Endometrial microvascular endothelial cells (primary cell): ENCODE measurements around the gene MFSD6L. TPM values are rescaled to one million over a fixed set of nuclear protein-coding genes. Genes with fewer than 3 reads are reported as not detected.

Source experiments
- in situ Hi-C: cut with HindIII; loops from 2 replicates; pipeline ENCODE4 v1.10.0; 2017; ENCODE audit warnings: low sequenced_read_pairs, low pct_unique_long_range_greater_than_20kb; ENCODE audit errors: inconsistent ontology term
- total RNA-seq: library from RNA; depleted of rRNA; stranded (reverse); fragments of >200 nt; gene quantifications from one replicate; pipeline ENCODE4 v1.2.3, GENCODE V29; 2015; ENCODE audit errors: inconsistent ontology term

Gene MFSD6L
- total RNA-seq, 1 donor from 2014 or later, result not detected

DNA sequence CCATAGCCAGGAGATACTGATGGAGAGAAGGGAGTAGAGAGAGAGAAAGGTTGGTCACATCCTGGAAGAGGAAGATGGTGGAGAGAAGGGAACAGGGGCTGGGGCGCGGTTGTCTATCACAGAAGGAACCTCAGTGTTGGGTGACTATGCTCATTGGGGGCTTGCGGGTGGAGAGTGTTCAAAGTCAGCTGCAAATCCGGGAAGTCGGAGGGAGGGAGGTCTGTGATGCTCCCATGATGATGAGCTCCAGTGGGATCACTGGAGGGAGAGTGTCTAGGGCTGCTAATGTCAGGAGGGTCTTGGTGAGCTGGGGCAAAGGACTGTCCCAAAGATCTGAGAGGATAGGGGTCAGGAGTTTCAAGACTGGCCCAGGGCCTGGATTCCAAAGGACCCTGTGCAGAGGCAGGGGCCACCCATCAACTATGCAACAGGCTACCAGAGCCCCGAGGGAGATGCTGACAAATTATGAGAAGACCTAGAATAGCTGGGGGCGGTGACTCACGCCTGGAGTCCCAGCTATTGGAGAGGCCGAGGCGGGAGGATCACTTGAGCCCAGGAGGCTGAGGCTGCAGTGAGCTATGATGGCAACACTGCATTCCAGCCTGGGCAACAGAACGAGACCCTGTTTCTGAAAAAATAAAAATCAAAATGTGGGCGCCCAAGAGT is 43.4 kb downstream of the MFSD6L start:
- in situ Hi-C loops, result loop anchor here (25.0 kb wide), 1 partner anchor 318 kb away; the partner anchor contains the start of gene NDEL1

- in situ Hi-C loops, result loop anchor here (25.0 kb wide), 1 partner anchor 318 kb away; the partner anchor contains the start of gene NDEL1
Observed at GRCh38 chr17:8754890-8755289, 44.3 kb downstream of the MFSD6L start.

DNA sequence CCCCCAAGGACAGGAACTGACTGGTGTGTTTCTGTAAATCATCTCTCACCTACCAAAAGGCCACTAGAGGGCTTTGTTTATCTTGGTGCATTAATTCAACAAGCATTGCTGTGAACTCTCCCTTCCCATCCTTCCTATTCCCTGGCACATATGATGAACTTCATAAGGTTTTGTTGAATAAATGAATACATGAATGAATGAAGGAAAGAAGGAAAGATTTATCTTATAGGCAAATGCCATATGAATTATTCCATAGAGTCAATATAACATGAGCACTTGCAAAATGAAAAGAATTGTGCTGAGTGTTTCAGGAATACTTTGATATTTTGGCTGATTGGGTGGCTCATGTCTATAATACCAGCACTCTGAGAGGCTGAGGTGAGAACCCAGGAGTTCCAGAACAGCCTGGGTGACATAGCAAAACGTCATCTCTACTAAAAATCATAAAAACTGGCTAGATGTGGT is 45.2 kb downstream of the MFSD6L start:
- in situ Hi-C loops, result loop anchor here (25.0 kb wide), 1 partner anchor 317 kb away; the partner anchor contains the start of gene NDEL1

DNA sequence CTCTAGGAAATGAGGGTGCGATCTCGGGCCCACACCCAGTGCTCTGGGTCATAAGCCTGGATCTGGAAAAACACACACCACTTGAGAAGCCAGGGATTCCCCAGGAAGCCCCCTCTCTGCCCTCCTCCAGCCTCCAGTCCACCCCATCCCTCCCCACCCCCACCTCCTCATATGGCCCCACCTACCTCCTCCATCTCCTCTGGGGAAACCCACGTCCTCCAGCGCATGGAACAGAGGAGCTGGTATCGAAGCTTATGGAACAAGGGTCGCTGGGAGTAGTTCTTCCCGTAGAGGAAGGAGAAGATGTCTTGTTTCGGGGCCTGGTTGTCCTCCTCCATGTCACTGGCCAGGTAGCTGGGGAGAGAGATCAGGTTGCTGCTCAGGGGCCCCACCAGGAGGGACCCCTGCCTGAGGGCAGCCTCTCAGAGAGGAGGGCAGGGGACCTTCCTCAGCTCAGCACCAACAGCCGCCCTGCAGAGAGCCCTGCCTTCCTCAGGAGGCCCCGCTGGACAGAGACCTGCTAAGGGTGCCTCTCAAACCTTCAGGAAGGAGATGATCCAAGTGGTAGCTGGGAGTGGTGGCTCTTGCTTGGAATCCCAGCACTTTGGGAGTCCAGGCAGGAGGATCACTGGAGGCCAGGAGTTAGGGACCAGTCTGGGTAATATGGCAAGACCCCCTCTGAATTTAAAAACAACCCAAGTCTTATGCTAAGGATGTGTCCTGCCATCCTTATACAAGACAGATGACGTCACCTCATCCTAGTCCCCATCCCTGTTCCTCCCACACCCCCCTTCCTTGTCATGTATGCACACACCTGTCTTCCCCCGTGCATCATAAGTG is 45.8 kb downstream of the MFSD6L start:
- in situ Hi-C loops, result loop anchor here (25.0 kb wide), 1 partner anchor 316 kb away; the partner anchor contains the start of gene NDEL1

- in situ Hi-C loops, result loop anchor here (25.0 kb wide), 1 partner anchor 312 kb away; the partner anchor contains the start of gene NDEL1
Observed at GRCh38 chr17:8749616-8750015, 49.5 kb downstream of the MFSD6L start.

- in situ Hi-C loops, result no loop called here
Observed at GRCh38 chr17:8747742-8748141, 51.4 kb downstream of the MFSD6L start.

Other genes with a start within 250 kb of the MFSD6L start
- 14.1 TPM for gene MYH10, start 168.6 kb downstream of the MFSD6L start, total RNA-seq
- not detected for gene CCDC42, start 54.5 kb downstream of the MFSD6L start, total RNA-seq
- gene SPDYE4, start 40.8 kb downstream of the MFSD6L start, total RNA-seq, result not detected
- not detected for gene PIK3R6, start 68.3 kb upstream of the MFSD6L start, total RNA-seq
- not detected for gene PIK3R5, start 166.3 kb upstream of the MFSD6L start, total RNA-seq
- not detected for gene NTN1, start 222.1 kb upstream of the MFSD6L start, total RNA-seq